Measurements from ENCODE around the gene COASY.

Gene COASY

DNA sequence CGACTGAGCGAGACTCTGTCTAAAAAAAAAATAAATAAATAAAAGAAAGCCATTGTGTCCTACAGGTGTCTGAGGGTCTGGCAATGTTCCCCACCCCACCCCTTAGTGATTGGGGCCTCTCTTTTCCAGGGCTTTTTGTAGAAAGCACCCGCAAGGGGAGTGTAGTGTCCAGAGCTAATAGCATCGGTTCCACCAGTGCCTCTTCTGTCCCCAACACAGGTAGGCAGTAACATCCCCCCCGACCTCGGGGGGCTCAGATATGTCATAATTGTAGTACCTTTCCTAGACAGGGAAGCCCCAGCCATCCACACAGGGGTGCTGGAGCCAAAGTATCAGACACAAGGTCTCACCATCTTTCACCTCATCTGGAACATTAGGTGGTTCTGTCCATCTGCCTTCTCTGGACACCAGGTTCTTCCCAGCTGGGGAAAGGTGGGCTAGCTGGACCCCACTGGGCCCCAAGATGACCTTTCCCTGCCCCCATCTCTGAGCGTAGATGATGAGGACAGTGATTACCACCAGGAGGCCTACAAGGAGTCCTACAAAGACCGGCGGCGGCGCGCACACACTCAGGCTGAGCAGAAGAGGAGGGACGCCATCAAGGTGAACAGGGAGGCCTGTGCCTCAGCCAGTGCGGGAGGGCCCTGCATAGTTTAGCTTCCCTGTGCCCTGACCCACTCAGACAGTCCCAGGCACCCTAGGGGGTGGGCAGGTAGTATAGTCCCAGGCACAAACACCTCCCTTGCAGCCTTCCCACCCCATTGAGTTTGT lies 6.6 kb downstream of the COASY start:
- no peak for TF ChIP-seq REST (IDR thresholded peaks at IDR 0.05; ENCODE audit: insufficient read depth in 1 of 2, low read depth in 2 of 2, low read length in 2 of 2)
- no peak for TF ChIP-seq POLR2AphosphoS5 (IDR thresholded peaks at IDR 0.05; ENCODE audit: low read depth, low read length)
- TF ChIP-seq TAF1 (IDR thresholded peaks at IDR 0.05; ENCODE audit: borderline replicate concordance, insufficient read depth, low read length) = no peak
- TF ChIP-seq SIN3A (IDR thresholded peaks at IDR 0.05; ENCODE audit: borderline replicate concordance, insufficient read depth, low read length) = no peak
- no peak for TF ChIP-seq FOXP2 (optimal IDR thresholded peaks at IDR 0.05; ENCODE audit: borderline replicate concordance, extremely low read depth, extremely low read length, insufficient read depth)

DNA sequence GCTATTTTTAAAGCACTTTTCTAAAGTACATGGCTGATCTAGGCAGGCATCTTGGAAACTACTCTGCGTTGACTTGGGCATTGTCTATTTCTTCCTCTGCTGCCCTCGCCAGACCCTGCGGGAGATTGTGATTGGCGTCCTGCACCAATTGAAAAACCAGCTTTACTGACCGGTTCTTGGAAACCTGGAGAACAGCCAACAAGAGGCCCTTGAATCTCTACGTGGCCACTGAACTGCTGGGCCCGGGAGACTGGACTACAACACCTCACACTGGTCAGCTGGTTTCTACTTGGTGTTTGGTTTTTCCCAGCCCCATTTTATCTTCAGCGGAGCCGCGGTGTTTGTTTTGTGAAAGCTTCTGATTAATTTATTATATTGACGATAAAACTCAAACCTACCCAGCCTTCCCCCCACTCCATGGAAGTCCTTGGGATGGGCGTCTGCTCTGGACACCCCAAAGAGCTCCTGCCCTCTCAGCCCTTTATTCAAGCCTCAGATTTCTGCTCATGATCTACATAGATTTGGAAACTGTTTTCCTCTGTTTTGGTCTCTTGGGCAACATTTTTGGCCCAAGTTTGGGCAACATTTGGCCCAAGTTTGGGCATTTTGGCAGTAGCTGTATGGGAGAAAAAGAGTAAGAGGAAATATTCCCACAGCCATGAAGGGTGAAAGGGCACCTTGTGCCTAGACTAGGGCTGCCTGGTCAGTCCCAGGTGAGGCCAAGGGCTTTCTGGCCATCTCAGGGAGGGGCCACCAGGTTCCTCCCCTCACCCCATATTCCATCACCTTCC lies 9.7 kb downstream of the COASY start:
- no peak for TF ChIP-seq TAF1 (IDR thresholded peaks at IDR 0.05; ENCODE audit: borderline replicate concordance, insufficient read depth, low read length)
- TF ChIP-seq POLR2AphosphoS5 (IDR thresholded peaks at IDR 0.05; ENCODE audit: low read depth, low read length) = no peak
- no peak for TF ChIP-seq FOXP2 (optimal IDR thresholded peaks at IDR 0.05; ENCODE audit: borderline replicate concordance, extremely low read depth, extremely low read length, insufficient read depth)
- TF ChIP-seq SIN3A (IDR thresholded peaks at IDR 0.05; ENCODE audit: borderline replicate concordance, insufficient read depth, low read length) = no peak
- no peak for TF ChIP-seq REST (IDR thresholded peaks at IDR 0.05; ENCODE audit: insufficient read depth in 1 of 2, low read depth in 2 of 2, low read length in 2 of 2)

- TF ChIP-seq POLR2AphosphoS5 (IDR thresholded peaks at IDR 0.05; ENCODE audit: low read depth, low read length) = peak; percentile 62
- no peak for TF ChIP-seq TAF1 (IDR thresholded peaks at IDR 0.05; ENCODE audit: borderline replicate concordance, insufficient read depth, low read length)
- no peak for TF ChIP-seq SIN3A (IDR thresholded peaks at IDR 0.05; ENCODE audit: borderline replicate concordance, insufficient read depth, low read length)
- no peak for TF ChIP-seq REST (IDR thresholded peaks at IDR 0.05; ENCODE audit: insufficient read depth in 1 of 2, low read depth in 2 of 2, low read length in 2 of 2)
- TF ChIP-seq FOXP2 (optimal IDR thresholded peaks at IDR 0.05; ENCODE audit: borderline replicate concordance, extremely low read depth, extremely low read length, insufficient read depth) = no peak
Measured at GRCh38 chr17:42573095-42573494, 11.1 kb downstream of the COASY start.

- TF ChIP-seq FOXP2 (optimal IDR thresholded peaks at IDR 0.05; ENCODE audit: borderline replicate concordance, extremely low read depth, extremely low read length, insufficient read depth) (no peak), POLR2AphosphoS5 (IDR thresholded peaks at IDR 0.05; ENCODE audit: low read depth, low read length) (0 out of 2 replicates have a peak, but pooled peaks have one; percentile 21)
Measured at GRCh38 chr17:42574463-42574862, 12.5 kb downstream of the COASY start.

DNA sequence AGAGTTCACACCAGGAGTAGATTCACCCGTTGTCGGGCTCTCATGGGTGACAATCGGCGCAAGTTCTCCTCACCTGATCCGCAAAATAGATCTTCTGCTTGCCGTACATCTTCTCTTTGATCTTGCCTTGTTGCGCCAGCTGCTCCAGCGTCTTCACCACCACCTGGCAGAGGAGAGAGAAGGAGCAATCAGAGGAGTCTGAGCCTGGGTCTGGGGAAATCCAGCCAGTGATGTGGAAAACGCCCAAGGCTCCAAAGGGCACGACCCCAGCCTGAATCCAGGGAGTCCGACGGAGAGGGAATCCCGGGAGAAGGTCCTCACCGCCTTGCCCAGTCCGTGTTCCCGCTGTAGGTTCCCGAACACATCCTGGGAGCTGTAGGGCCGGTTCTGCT lies 15.2 kb downstream of the COASY start:
- no peak for TF ChIP-seq REST (IDR thresholded peaks at IDR 0.05; ENCODE audit: insufficient read depth in 1 of 2, low read depth in 2 of 2, low read length in 2 of 2)
- no peak for TF ChIP-seq POLR2AphosphoS5 (IDR thresholded peaks at IDR 0.05; ENCODE audit: low read depth, low read length)
- no peak for TF ChIP-seq FOXP2 (optimal IDR thresholded peaks at IDR 0.05; ENCODE audit: borderline replicate concordance, extremely low read depth, extremely low read length, insufficient read depth)
- no peak for TF ChIP-seq SIN3A (IDR thresholded peaks at IDR 0.05; ENCODE audit: borderline replicate concordance, insufficient read depth, low read length)
- no peak for TF ChIP-seq TAF1 (IDR thresholded peaks at IDR 0.05; ENCODE audit: borderline replicate concordance, insufficient read depth, low read length)

All from PFSK-1 (cell line).